Upper lobe of left lung (tissue), 6 donors: ENCODE results near the gene TSC1. TPM values are rescaled to one million over a fixed set of nuclear protein-coding genes. Genes with fewer than 3 reads are reported as not detected.

ENCODE experiments used
- ATAC-seq, 2 donors: fragments of 200-7000 bp; cut with Tn5 transposase; one replicate each; pipeline ENCODE4 v1.9.1; 2022; ENCODE audit warnings: mild to moderate bottlenecking in 2 of 2, moderate library complexity in 2 of 2; ENCODE audit not compliant: low FRiP score in 2 of 2
- DNase-seq, 2 donors: peaks; one replicate each; pipeline ENCODE4 v3.0.0-alpha.2; 2019 to 2020
- H3K27ac ChIP-seq, 4 donors: fragments of 200-600 bp; sonication (generic); one replicate each; pipeline ENCODE4 v1.5.1; 2016 to 2019
- H3K27me3 ChIP-seq, 4 donors: fragments of 200-600 bp; sonication (generic); one replicate each; pipeline ENCODE4 v1.5.1; 2017 to 2019
- H3K36me3 ChIP-seq, 4 donors: fragments of 200-600 bp; sonication (generic); one replicate each; pipeline ENCODE4 v1.5.1; 2016 to 2019
- H3K4me1 ChIP-seq, 4 donors: fragments of 200-600 bp; sonication (generic); one replicate each; pipeline ENCODE4 v1.5.1; 2018 to 2019
- H3K4me3 ChIP-seq, 4 donors: fragments of 200-600 bp; sonication (generic); one replicate each; pipeline ENCODE4 v1.5.1; 2017 to 2019; ENCODE audit warnings: mild to moderate bottlenecking in 2 of 4, moderate library complexity in 1 of 4
- H3K9me3 ChIP-seq, 4 donors: fragments of 200-600 bp; sonication (generic); one replicate each; pipeline ENCODE4 v1.5.1; 2018 to 2019
- EP300 ChIP-seq, 4 donors: sonication (generic); formaldehyde crosslinking; IDR thresholded peaks; one replicate each; pipeline ENCODE4 v1.5.1; 2017; ENCODE audit warnings: antibody characterized with exemption in 4 of 4, control low read depth in 2 of 4
- POLR2A ChIP-seq, 4 donors: fragments of 450-650 bp; IDR thresholded peaks; one replicate each; pipeline ENCODE4 v1.5.1; 2016 to 2017; ENCODE audit warnings: antibody characterized with exemption in 4 of 4, mild to moderate bottlenecking in 2 of 4
- POLR2AphosphoS5 ChIP-seq, 2 donors: sonication (generic); formaldehyde crosslinking; IDR thresholded peaks; one replicate each; pipeline ENCODE4 v1.5.1; 2017; ENCODE audit warnings: antibody characterized with exemption in 2 of 2
- WGBS, 2 donors: methylation state at CpG; one replicate each; pipeline ENCODE4 v1.1.5; 2017 to 2018; 5-methylcytosine and 5-hydroxymethylcytosine counted together
- total RNA-seq, 6 donors: library from RNA; depleted of rRNA in 4 of 6; stranded (reverse); fragments of >200 nt in 4 of 6; gene quantifications; one replicate each; pipeline versions ENCODE4 v1.1.0 to v1.2.1, GENCODE V29; 2016 to 2021
- TF ChIP-seq, protein P1 (sequence below), 6 experiments: fragments of 450-650 bp in 4 of 6; fragments of 200-600 bp in 2 of 6; sonication (generic) in 2 of 6; IDR thresholded peaks; one replicate each; pipeline ENCODE4 v1.5.1; 2016 to 2019; ENCODE audit warnings: antibody characterized with exemption in 6 of 6
- donor health status: DM: no; HTN: no; CAD: no; lungs with moderate emphysema.
- donor health status: DM: no; HTN: yes; CAD: no; lungs with severe emphysema.

The TSC1 gene
- total RNA-seq, 6 donors from 2014 or later: 34.4 to 185 (median 50.0) TPM

DNA sequence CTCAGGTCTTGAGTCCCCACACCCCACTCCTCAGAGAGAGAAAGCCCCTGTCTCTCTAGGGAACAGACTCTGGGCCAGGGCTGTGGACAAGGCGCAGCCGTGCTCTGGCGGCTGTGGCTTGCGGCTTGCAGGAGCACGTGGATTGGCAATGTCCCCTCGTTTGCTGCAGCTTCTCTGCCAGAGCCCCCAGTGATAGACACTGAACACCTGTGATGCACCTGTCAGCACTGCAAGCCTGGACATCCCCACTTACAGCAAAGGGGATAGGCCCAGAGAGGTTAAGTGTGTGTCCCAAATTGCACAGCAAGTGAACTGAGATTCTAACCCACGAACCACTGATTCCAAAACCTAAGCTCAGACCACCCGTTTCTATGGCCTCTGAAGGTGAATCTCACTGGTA lies 41.1 kb upstream of the TSC1 start:
- ATAC-seq (no peak), DNase-seq (no peak)
- no peaks in the 10 kb centered on the region for H3K9me3 ChIP-seq
- no peak overlapping the region for H3K4me3 ChIP-seq
- 51 to 71% methylated on average over 3 to 8 of the region's 8 CpGs for WGBS, 2 donors
- no peaks in the 10 kb centered on the region for H3K4me1 ChIP-seq
- H3K27me3 ChIP-seq: peaks cover 0 to 5% (median 0%) of the 10 kb centered on the region in 4 donors
- no peaks in the 10 kb centered on the region for H3K36me3 ChIP-seq
- no peak for TF ChIP-seq POLR2A (IDR thresholded peaks at IDR 0.05)
- no peak overlapping the region for H3K27ac ChIP-seq

DNA sequence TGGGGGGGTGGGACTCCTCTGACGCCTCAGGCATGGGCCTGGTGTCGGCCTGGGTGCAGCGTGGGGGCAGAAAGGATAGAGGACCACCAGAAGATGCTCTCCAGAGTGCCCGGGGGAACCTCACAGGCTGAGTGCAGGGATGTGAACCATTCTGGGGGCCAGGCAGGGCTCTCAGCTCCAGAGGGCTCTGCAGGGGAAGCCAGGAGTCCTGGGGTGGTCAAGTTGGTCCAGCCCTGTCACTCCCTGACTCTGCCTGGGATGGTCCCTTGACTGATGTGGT lies 40.6 kb upstream of the TSC1 start:
- no peak overlapping the region for H3K4me3 ChIP-seq
- no peaks in the 10 kb centered on the region for H3K36me3 ChIP-seq
- TF ChIP-seq, protein P1, sequence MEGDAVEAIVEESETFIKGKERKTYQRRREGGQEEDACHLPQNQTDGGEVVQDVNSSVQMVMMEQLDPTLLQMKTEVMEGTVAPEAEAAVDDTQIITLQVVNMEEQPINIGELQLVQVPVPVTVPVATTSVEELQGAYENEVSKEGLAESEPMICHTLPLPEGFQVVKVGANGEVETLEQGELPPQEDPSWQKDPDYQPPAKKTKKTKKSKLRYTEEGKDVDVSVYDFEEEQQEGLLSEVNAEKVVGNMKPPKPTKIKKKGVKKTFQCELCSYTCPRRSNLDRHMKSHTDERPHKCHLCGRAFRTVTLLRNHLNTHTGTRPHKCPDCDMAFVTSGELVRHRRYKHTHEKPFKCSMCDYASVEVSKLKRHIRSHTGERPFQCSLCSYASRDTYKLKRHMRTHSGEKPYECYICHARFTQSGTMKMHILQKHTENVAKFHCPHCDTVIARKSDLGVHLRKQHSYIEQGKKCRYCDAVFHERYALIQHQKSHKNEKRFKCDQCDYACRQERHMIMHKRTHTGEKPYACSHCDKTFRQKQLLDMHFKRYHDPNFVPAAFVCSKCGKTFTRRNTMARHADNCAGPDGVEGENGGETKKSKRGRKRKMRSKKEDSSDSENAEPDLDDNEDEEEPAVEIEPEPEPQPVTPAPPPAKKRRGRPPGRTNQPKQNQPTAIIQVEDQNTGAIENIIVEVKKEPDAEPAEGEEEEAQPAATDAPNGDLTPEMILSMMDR (IDR thresholded peaks at IDR 0.05): no peak
- TF ChIP-seq POLR2AphosphoS5 (IDR thresholded peaks at IDR 0.05) (no peak), POLR2A (IDR thresholded peaks at IDR 0.05) (no peak), EP300 (IDR thresholded peaks at IDR 0.05) (no peak)
- no peaks in the 10 kb centered on the region for H3K4me1 ChIP-seq
- H3K27ac ChIP-seq: no peak overlapping the region
- no peaks in the 10 kb centered on the region for H3K9me3 ChIP-seq
- DNase-seq (no peak), ATAC-seq (no peak)
- H3K27me3 ChIP-seq: peaks cover 0 to 5% (median 0%) of the 10 kb centered on the region in 4 donors
- WGBS, 2 donors: 55 to 60% methylated on average over 1 to 4 of the region's 4 CpGs

DNA sequence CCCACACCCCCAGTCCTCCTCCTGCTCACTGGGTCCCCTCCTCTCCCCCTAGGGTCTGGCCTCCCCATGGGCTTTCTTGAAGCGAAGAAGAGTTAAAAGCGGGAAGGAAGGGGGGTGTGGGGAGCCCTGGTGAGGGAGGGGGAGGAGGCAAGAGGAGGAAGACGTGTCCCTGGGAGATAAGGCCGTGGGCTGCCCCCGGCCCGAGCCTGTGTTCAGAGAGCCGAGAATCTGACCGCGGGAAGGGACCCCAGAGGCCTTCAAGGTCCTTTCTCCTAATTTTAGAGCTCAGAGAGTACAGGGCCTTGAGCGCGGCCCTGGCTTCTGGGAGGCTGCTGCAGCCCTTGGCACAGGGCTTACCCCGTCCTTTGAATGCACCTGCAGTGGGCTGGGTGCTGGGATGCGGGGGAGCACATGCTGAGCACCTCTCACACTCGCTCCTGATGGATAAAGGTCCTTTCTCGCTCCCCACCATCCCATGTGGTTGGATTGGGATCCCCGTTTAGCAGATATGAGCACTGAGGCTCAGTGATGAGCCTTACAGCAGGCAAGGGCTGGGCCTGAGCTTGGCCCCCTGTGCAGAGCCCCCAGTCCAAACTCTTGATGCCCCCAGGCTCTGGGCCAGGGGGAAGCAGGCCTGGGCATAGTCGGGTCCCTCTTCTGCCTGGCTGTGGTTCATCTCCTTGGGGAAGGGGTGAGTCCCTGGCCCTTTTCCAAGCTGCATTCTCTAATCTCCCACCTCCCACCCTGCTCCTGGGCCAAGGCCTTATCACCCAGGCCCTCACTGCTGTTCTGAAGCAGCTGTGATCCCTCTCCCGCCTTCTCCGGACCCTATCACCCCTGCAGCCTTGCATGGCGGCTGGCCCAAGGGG lies 40.0 kb upstream of the TSC1 start:
- DNase-seq (no peak), ATAC-seq (no peak)
- Histone ChIP-seq H3K27me3 (peaks cover 0 to 9% (median 2%) of the 10 kb centered on the region in 4 donors), H3K4me1 (no peaks in the 10 kb centered on the region), H3K36me3 (no peaks in the 10 kb centered on the region), H3K27ac (no peak overlapping the region), H3K4me3 (no peak overlapping the region), H3K9me3 (no peaks in the 10 kb centered on the region)
- 38 to 47% methylated on average over 13 to 20 of the region's 20 CpGs for WGBS, 2 donors
- TF ChIP-seq, protein P1 (IDR thresholded peaks at IDR 0.05): no peak
- TF ChIP-seq POLR2AphosphoS5 (IDR thresholded peaks at IDR 0.05) (no peak), POLR2A (IDR thresholded peaks at IDR 0.05) (no peak), EP300 (IDR thresholded peaks at IDR 0.05) (no peak)

DNA sequence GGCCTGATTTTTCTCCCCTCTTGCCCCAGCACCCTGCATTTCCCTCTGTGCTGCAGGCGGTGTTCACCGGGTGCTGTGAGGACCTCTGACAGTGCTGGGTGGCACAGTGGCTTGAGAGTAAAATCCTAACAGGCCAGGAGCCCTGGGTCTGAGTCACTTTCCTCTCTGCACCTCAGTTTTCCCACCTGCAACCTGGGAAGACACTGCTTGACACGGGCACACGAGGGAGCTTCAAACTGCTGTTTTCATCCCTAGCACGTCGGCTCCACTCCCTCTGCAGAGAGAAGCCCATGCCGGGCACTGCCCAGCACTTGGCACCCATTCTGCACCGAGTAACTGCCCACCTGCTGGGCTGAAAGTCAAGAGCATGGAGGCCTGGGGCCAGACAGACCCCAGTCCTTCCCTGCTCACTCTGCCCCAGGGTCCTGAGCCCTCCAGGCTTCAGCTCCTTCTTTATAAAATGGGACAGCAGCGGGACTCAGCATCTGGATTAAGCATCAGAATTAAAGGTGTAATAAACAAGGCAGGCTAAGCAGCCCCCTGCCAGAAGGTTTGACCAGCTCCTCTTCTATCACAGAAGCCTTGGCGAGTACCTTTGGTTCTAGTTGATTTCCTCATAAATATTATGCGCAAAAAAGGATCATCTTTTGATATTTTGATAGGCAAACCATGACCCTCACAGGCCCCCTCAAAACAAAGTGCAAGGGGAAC lies 39.2 kb upstream of the TSC1 start:
- TF ChIP-seq POLR2A (IDR thresholded peaks at IDR 0.05): no peak
- no peak for TF ChIP-seq EP300 (IDR thresholded peaks at IDR 0.05)
- TF ChIP-seq, protein P1 (IDR thresholded peaks at IDR 0.05): no peak
- no peak for TF ChIP-seq POLR2AphosphoS5 (IDR thresholded peaks at IDR 0.05)
- DNase-seq (no peak), ATAC-seq (no peak)
- WGBS, 2 donors: 75 to 77% methylated on average over 9 to 11 of the region's 11 CpGs
- no peaks in the 10 kb centered on the region for H3K36me3 ChIP-seq
- H3K9me3 ChIP-seq: no peaks in the 10 kb centered on the region
- peaks cover 0 to 17% (median 4%) of the 10 kb centered on the region in 4 donors for H3K27me3 ChIP-seq
- H3K27ac ChIP-seq: no peak overlapping the region
- no peaks in the 10 kb centered on the region for H3K4me1 ChIP-seq
- no peak overlapping the region for H3K4me3 ChIP-seq

DNA sequence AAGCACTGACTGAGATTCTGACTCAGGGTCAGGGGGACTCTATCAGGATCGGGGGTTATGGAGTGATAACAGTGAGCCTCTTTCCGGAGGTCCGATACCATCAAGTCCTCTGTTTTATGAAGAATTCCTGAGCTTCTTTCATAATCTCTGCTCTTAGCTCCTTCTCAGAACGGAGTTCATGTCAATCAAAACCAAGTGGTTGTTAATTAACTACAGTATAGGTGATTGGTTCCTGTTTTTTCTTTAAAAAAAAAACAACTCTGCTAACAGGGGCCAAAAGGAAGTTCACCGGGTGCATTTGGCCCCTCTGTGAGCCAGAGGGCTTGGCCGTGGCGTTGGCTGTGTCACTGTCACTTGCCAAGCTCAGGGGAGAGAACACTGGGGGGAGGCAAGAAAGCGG lies 38.0 kb upstream of the TSC1 start:
- Histone ChIP-seq H3K4me1 (peaks cover 0 to 4% (median 1%) of the 10 kb centered on the region in 4 donors), H3K36me3 (no peaks in the 10 kb centered on the region), H3K27ac (no peak overlapping the region), H3K9me3 (no peaks in the 10 kb centered on the region), H3K27me3 (peaks cover 0 to 17% (median 6%) of the 10 kb centered on the region in 4 donors), H3K4me3 (no peak overlapping the region)
- DNase-seq (no peak), ATAC-seq (no peak)
- TF ChIP-seq POLR2A (IDR thresholded peaks at IDR 0.05) (no peak), EP300 (IDR thresholded peaks at IDR 0.05) (no peak), POLR2AphosphoS5 (IDR thresholded peaks at IDR 0.05) (no peak)
- TF ChIP-seq, protein P1 (IDR thresholded peaks at IDR 0.05): no peak
- WGBS, 2 donors: 37 to 45% methylated on average over 8 of the region's 8 CpGs
